K562 (cell line): ENCODE measurements around the gene PIH1D1. TPM values are rescaled to one million over a fixed set of nuclear protein-coding genes. Genes with fewer than 3 reads are reported as not detected.

Experiments
- ARID3A ChIP-seq: IDR thresholded peaks from 2 replicates; pipeline ENCODE4 v1.6.1; 2012; ENCODE audit warnings: low read depth, low read length, improper control_type of control experiment, borderline replicate concordance
- DIDO1 ChIP-seq: fragments of 450-650 bp; IDR thresholded peaks from 2 replicates; pipeline ENCODE4 v1.6.1; 2016; ENCODE audit warnings: low read depth, missing biosample characterization, missing genetic modification characterization
- HDAC1 ChIP-seq, 2 experiments: fragments of 450-650 bp; IDR thresholded peaks; 2 replicates each; pipeline ENCODE4 v1.6.1; 2016 to 2017; ENCODE audit warnings: inconsistent platforms in 1 of 2, mild to moderate bottlenecking in 1 of 2, moderate library complexity in 1 of 2
- KAT7 ChIP-seq: sonication (generic); formaldehyde crosslinking; IDR thresholded peaks from 2 replicates; pipeline ENCODE4 v1.8.0; 2022; ENCODE audit warnings: missing genetic modification reagents, mild to moderate bottlenecking, borderline replicate concordance
- LEF1 ChIP-seq: fragments of 450-650 bp; IDR thresholded peaks from 2 replicates; pipeline ENCODE4 v1.6.1; 2016; ENCODE audit warnings: mild to moderate bottlenecking
- NR2C2 ChIP-seq, 2 experiments: fragments of 200-800 bp in 1 of 2; sonication (Bioruptor generic) in 1 of 2; sonication (generic) in 1 of 2; formaldehyde crosslinking in 1 of 2; IDR thresholded peaks; 2 replicates each; pipeline versions ENCODE4 v1.6.1 to v1.8.0; 2016 to 2022; ENCODE audit warnings: mild to moderate bottlenecking in 1 of 2, missing compliant biosample characterization in 1 of 2, missing genetic modification characterization in 1 of 2, missing genetic modification reagents in 1 of 2
- POU5F1 ChIP-seq: fragments of 150-350 bp; IDR thresholded peaks from 2 replicates; pipeline ENCODE4 v1.6.1; 2014; ENCODE audit warnings: borderline replicate concordance, low read length, low read depth, mild to moderate bottlenecking; ENCODE audit not compliant: partially characterized antibody
- RFX1 ChIP-seq: fragments of 450-650 bp; IDR thresholded peaks from 2 replicates; pipeline ENCODE4 v1.6.1; 2016; ENCODE audit warnings: mild to moderate bottlenecking, moderate library complexity
- SAFB2 ChIP-seq: fragments of 200-400 bp; formaldehyde crosslinking; IDR thresholded peaks from 2 replicates; pipeline ENCODE4 v1.6.1; 2018; ENCODE audit warnings: borderline replicate concordance, low read length, low read depth, moderate library complexity; ENCODE audit not compliant: severe bottlenecking
- TEAD1 ChIP-seq, 2 experiments: fragments of 450-650 bp in 1 of 2; sonication (generic) in 1 of 2; formaldehyde crosslinking; IDR thresholded peaks; 2 replicates each; pipeline versions ENCODE4 v1.4.0 to v1.8.0; 2020 to 2022; ENCODE audit warnings: mild to moderate bottlenecking in 2 of 2, missing genetic modification reagents in 1 of 2
- TEAD2 ChIP-seq: fragments of 450-650 bp; IDR thresholded peaks from 2 replicates; pipeline ENCODE4 v1.6.1; 2016; ENCODE audit warnings: missing genetic modification characterization, control low read depth, missing compliant biosample characterization
- ZBTB17 ChIP-seq: fragments of 450-650 bp; formaldehyde crosslinking; IDR thresholded peaks from 2 replicates; pipeline ENCODE4 v1.4.0; 2020; ENCODE audit warnings: mild to moderate bottlenecking
- polyA plus RNA-seq, 8 experiments: library from polyadenylated mRNA; depleted of rRNA in 4 of 8; stranded (reverse) in 5 of 8; unstranded in 3 of 8; fragments of >200 nt; fragmentation: Nextera tagmentation in 2 of 8; fragmentation: Illumina TruSeq in 1 of 8; extraction: Ambion mirVana in 2 of 8; extraction: Trizol in 1 of 8; gene quantifications; 2 replicates each; pipeline versions ENCODE4 v1.2.1 to v1.2.3, GENCODE V29; 2011 to 2014; ENCODE audit warnings: inconsistent platforms in 1 of 8, missing spikeins in 1 of 8
- total RNA-seq, 7 experiments: library from RNA; depleted of rRNA in 6 of 7; stranded (reverse); fragments of >200 nt in 6 of 7; fragmentation: Illumina TruSeq in 2 of 7; extraction: Trizol in 2 of 7; gene quantifications; 2 replicates each; pipeline versions ENCODE4 v1.2.1 to v1.2.3, GENCODE V29; 2011 to 2021; ENCODE audit warnings: low replicate concordance in 1 of 7
- TF ChIP-seq, protein P1 (sequence below): fragments of 450-650 bp; IDR thresholded peaks from 2 replicates; pipeline ENCODE4 v1.6.1; 2016; ENCODE audit warnings: mild to moderate bottlenecking, moderate library complexity

PIH1D1 gene
- total and polyA plus RNA-seq, 9 of the 15 experiments (the other 6 are each of a cell fraction or from before 2014, with no cell fraction given): 26.5 to 224 (median 137) TPM

DNA sequence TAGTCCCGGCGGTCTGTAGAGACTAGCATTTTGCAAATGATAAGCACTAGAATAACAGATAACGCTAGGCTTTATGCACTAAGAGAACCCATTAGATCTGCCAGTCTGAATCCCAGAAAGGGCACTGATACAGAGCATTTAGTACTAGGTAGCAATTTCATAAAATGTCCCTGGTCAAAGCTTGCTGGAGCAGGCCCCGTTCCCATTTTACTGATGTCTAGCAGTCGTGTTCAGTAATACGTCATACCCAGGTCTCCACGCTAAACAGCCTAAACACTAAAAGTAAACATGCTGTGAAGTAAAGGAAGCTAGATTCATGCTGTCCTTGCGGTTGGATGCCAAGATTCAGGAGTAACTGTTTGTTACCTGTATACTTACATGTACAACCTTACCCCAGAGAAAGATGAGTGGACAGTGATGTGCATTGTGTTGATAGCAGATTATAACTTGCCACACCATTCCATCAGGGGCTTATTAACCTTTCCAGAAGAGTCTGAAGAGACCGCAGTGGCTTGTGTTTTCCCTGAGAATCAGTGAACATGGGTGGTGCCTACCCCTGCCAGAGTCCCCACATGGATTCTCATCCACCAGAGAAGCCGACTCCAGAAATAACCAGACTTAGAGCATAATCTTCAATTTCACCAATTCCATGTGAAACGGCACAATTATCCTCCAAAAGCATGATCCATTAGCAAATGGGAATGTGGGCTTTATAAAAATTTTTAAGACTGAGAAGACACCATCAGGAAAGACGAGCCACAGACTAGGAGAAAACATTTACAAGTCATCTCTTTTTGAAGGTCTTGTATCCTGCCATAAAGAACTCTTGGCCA is 41.2 kb upstream of the PIH1D1 start (continued):
- TF ChIP-seq TEAD1 (CRISPR knock-in tag; IDR thresholded peaks at IDR 0.05) (peak in 1 of 2 experiments; percentile 74; a peak in 1 of 4 replicates), POU5F1 (no peak), KAT7 (CRISPR knock-in tag) (no peak; the same call in 1 of the 2 replicates), HDAC1 (IDR thresholded peaks at IDR 0.05) (no peak), TEAD2 (no peak), SAFB2 (no peak), ARID3A (no peak), LEF1 (no peak), NR2C2 (CRISPR knock-in tag; IDR thresholded peaks at IDR 0.05) (no peak), NR2C2 (tag; IDR thresholded peaks at IDR 0.05) (no peak), ZBTB17 (CRISPR knock-in tag) (no peak), RFX1 (no peak), DIDO1 (tag) (no peak)
- TF ChIP-seq, protein P1, sequence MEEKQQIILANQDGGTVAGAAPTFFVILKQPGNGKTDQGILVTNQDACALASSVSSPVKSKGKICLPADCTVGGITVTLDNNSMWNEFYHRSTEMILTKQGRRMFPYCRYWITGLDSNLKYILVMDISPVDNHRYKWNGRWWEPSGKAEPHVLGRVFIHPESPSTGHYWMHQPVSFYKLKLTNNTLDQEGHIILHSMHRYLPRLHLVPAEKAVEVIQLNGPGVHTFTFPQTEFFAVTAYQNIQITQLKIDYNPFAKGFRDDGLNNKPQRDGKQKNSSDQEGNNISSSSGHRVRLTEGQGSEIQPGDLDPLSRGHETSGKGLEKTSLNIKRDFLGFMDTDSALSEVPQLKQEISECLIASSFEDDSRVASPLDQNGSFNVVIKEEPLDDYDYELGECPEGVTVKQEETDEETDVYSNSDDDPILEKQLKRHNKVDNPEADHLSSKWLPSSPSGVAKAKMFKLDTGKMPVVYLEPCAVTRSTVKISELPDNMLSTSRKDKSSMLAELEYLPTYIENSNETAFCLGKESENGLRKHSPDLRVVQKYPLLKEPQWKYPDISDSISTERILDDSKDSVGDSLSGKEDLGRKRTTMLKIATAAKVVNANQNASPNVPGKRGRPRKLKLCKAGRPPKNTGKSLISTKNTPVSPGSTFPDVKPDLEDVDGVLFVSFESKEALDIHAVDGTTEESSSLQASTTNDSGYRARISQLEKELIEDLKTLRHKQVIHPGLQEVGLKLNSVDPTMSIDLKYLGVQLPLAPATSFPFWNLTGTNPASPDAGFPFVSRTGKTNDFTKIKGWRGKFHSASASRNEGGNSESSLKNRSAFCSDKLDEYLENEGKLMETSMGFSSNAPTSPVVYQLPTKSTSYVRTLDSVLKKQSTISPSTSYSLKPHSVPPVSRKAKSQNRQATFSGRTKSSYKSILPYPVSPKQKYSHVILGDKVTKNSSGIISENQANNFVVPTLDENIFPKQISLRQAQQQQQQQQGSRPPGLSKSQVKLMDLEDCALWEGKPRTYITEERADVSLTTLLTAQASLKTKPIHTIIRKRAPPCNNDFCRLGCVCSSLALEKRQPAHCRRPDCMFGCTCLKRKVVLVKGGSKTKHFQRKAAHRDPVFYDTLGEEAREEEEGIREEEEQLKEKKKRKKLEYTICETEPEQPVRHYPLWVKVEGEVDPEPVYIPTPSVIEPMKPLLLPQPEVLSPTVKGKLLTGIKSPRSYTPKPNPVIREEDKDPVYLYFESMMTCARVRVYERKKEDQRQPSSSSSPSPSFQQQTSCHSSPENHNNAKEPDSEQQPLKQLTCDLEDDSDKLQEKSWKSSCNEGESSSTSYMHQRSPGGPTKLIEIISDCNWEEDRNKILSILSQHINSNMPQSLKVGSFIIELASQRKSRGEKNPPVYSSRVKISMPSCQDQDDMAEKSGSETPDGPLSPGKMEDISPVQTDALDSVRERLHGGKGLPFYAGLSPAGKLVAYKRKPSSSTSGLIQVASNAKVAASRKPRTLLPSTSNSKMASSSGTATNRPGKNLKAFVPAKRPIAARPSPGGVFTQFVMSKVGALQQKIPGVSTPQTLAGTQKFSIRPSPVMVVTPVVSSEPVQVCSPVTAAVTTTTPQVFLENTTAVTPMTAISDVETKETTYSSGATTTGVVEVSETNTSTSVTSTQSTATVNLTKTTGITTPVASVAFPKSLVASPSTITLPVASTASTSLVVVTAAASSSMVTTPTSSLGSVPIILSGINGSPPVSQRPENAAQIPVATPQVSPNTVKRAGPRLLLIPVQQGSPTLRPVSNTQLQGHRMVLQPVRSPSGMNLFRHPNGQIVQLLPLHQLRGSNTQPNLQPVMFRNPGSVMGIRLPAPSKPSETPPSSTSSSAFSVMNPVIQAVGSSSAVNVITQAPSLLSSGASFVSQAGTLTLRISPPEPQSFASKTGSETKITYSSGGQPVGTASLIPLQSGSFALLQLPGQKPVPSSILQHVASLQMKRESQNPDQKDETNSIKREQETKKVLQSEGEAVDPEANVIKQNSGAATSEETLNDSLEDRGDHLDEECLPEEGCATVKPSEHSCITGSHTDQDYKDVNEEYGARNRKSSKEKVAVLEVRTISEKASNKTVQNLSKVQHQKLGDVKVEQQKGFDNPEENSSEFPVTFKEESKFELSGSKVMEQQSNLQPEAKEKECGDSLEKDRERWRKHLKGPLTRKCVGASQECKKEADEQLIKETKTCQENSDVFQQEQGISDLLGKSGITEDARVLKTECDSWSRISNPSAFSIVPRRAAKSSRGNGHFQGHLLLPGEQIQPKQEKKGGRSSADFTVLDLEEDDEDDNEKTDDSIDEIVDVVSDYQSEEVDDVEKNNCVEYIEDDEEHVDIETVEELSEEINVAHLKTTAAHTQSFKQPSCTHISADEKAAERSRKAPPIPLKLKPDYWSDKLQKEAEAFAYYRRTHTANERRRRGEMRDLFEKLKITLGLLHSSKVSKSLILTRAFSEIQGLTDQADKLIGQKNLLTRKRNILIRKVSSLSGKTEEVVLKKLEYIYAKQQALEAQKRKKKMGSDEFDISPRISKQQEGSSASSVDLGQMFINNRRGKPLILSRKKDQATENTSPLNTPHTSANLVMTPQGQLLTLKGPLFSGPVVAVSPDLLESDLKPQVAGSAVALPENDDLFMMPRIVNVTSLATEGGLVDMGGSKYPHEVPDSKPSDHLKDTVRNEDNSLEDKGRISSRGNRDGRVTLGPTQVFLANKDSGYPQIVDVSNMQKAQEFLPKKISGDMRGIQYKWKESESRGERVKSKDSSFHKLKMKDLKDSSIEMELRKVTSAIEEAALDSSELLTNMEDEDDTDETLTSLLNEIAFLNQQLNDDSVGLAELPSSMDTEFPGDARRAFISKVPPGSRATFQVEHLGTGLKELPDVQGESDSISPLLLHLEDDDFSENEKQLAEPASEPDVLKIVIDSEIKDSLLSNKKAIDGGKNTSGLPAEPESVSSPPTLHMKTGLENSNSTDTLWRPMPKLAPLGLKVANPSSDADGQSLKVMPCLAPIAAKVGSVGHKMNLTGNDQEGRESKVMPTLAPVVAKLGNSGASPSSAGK: no peak
